ENCODE data around the gene RPS6KB1.

Gene RPS6KB1

GRCh38 chr17:59892251-59892923 lies 534 bp upstream of the RPS6KB1 start:
- H3K27me3 ChIP-seq (ENCODE audit: control insufficient read depth, low read length), result no peaks in the 10 kb centered on the region
- H3K4me1 ChIP-seq (ENCODE audit: control insufficient read depth, low read length), result peaks cover 16% of the 10 kb centered on the region
- H3K9me3 ChIP-seq (ENCODE audit: control insufficient read depth, insufficient read depth, low read length), result no peaks in the 10 kb centered on the region
- H4K20me1 ChIP-seq (ENCODE audit: control insufficient read depth, insufficient read depth, low read depth, low read length), result peaks cover 10% of the 10 kb centered on the region
- peak overlapping the region; percentile 70 for H3K4me2 ChIP-seq (ENCODE audit: low read length)
- H3K9me2 ChIP-seq (replicated peaks; ENCODE audit: control insufficient read depth, low read length), result no peaks in the 10 kb centered on the region
- H3K27ac ChIP-seq (ENCODE audit: low read depth, low read length), result peak overlapping the region; percentile 59
- H3K36me3 ChIP-seq (ENCODE audit: control insufficient read depth, low read length), result peaks cover 26% of the 10 kb centered on the region
- peaks cover 68% of the 10 kb centered on the region for H3K79me2 ChIP-seq (ENCODE audit: control insufficient read depth, low read length)
- peak overlapping the region; percentile 88 for H3K4me3 ChIP-seq (ENCODE audit: low read length)
- H3F3A ChIP-seq (ENCODE audit: control insufficient read depth, insufficient read depth), result no peaks in the 10 kb centered on the region
- TF ChIP-seq, protein P1, sequence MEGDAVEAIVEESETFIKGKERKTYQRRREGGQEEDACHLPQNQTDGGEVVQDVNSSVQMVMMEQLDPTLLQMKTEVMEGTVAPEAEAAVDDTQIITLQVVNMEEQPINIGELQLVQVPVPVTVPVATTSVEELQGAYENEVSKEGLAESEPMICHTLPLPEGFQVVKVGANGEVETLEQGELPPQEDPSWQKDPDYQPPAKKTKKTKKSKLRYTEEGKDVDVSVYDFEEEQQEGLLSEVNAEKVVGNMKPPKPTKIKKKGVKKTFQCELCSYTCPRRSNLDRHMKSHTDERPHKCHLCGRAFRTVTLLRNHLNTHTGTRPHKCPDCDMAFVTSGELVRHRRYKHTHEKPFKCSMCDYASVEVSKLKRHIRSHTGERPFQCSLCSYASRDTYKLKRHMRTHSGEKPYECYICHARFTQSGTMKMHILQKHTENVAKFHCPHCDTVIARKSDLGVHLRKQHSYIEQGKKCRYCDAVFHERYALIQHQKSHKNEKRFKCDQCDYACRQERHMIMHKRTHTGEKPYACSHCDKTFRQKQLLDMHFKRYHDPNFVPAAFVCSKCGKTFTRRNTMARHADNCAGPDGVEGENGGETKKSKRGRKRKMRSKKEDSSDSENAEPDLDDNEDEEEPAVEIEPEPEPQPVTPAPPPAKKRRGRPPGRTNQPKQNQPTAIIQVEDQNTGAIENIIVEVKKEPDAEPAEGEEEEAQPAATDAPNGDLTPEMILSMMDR (IDR thresholded peaks at IDR 0.05; ENCODE audit: low read depth, low read length, poor library complexity, severe bottlenecking), result no peak
- TF ChIP-seq EZH2phosphoT487 (IDR thresholded peaks at IDR 0.05; ENCODE audit: borderline replicate concordance, low read length), result no peak

DNA sequence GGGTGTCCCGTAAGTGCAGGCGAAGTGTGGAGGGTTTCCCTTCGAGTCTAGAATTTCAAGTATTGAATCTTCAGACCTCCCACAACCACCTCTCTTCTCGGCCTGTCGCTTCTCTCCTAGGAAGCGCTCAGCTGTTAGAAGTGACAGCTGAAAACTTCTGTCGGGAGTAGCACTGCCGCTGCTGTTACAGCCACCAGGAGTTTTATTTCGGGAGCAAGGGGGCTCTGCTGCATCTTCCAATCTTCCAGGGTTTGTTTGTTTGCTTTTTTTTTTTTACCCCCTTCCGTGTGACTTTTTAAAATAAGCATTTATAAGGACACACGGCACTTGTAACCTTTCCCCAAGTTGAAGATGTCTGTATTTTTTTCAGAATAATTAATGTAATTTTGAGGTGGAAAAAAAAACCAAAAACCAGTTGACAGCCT lies 767 bp downstream of the RPS6KB1 start:
- Histone ChIP-seq H3K9me2 (replicated peaks; ENCODE audit: control insufficient read depth, low read length) (no peaks in the 10 kb centered on the region), H3K4me1 (ENCODE audit: control insufficient read depth, low read length) (peaks cover 16% of the 10 kb centered on the region), H3K4me2 (ENCODE audit: low read length) (peak overlapping the region; percentile 80), H3K27ac (ENCODE audit: low read depth, low read length) (peak overlapping the region; percentile 59), H3K9me3 (ENCODE audit: control insufficient read depth, insufficient read depth, low read length) (no peaks in the 10 kb centered on the region), H3K4me3 (ENCODE audit: low read length) (peak overlapping the region; percentile 88), H3K36me3 (ENCODE audit: control insufficient read depth, low read length) (peaks cover 23% of the 10 kb centered on the region), H4K20me1 (ENCODE audit: control insufficient read depth, insufficient read depth, low read depth, low read length) (peaks cover 10% of the 10 kb centered on the region), H3K27me3 (ENCODE audit: control insufficient read depth, low read length) (no peaks in the 10 kb centered on the region), H3F3A (ENCODE audit: control insufficient read depth, insufficient read depth) (no peaks in the 10 kb centered on the region), H3K79me2 (ENCODE audit: control insufficient read depth, low read length) (peaks cover 81% of the 10 kb centered on the region)
- TF ChIP-seq EZH2phosphoT487 (IDR thresholded peaks at IDR 0.05; ENCODE audit: borderline replicate concordance, low read length), result no peak
- TF ChIP-seq, protein P1 (IDR thresholded peaks at IDR 0.05; ENCODE audit: low read depth, low read length, poor library complexity, severe bottlenecking), result no peak

DNA sequence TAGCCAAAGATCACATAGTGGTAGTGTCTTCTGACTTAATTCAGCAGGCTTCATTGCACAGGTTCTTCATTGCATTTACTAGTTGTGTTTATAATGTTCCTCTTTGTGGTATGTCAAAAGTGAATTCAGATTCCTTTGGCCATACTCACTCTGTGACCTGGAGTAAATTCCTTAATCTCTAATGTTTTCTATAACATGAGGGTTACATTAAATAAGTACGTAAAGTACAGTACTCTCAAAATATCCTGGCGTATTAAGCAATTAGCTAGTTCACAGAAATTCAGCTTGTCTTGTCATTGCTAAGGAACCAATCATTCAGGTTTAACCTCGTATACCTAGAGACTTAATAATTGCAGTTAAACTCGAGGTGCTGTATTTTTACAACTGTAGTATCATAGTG lies 4.2 kb downstream of the RPS6KB1 start:
- Histone ChIP-seq H3K27me3 (ENCODE audit: control insufficient read depth, low read length) (no peaks in the 10 kb centered on the region), H3K4me2 (ENCODE audit: low read length) (no peak overlapping the region), H4K20me1 (ENCODE audit: control insufficient read depth, insufficient read depth, low read depth, low read length) (peaks cover 10% of the 10 kb centered on the region), H3K36me3 (ENCODE audit: control insufficient read depth, low read length) (peaks cover 27% of the 10 kb centered on the region), H3K79me2 (ENCODE audit: control insufficient read depth, low read length) (peaks cover 96% of the 10 kb centered on the region), H3K9me2 (replicated peaks; ENCODE audit: control insufficient read depth, low read length) (no peaks in the 10 kb centered on the region), H3K4me1 (ENCODE audit: control insufficient read depth, low read length) (peaks cover 9% of the 10 kb centered on the region), H3K4me3 (ENCODE audit: low read length) (no peak overlapping the region), H3K9me3 (ENCODE audit: control insufficient read depth, insufficient read depth, low read length) (no peaks in the 10 kb centered on the region), H3F3A (ENCODE audit: control insufficient read depth, insufficient read depth) (no peaks in the 10 kb centered on the region), H3K27ac (ENCODE audit: low read depth, low read length) (no peak overlapping the region)
- TF ChIP-seq, protein P1 (IDR thresholded peaks at IDR 0.05; ENCODE audit: low read depth, low read length, poor library complexity, severe bottlenecking), result no peak
- TF ChIP-seq EZH2phosphoT487 (IDR thresholded peaks at IDR 0.05; ENCODE audit: borderline replicate concordance, low read length), result no peak

All from DOHH2 (cell line).